Testis (tissue), 2 donors: ENCODE measurements around the gene RPS6KL1.

ENCODE experiments used
- POLR2A ChIP-seq: fragments of 450-650 bp; IDR thresholded peaks from one replicate; pipeline ENCODE4 v1.6.1; 2017; ENCODE audit warnings: antibody characterized with exemption, mild to moderate bottlenecking, moderate library complexity
- TF ChIP-seq, protein P1 (sequence below), 3 experiments: fragments of 450-650 bp in 2 of 3; fragments of 200-600 bp in 1 of 3; sonication (generic) in 1 of 3; IDR thresholded peaks; one replicate each; pipeline ENCODE4 v1.5.1; 2016 to 2019; ENCODE audit warnings: antibody characterized with exemption in 3 of 3, mild to moderate bottlenecking in 2 of 3, moderate library complexity in 1 of 3

DNA sequence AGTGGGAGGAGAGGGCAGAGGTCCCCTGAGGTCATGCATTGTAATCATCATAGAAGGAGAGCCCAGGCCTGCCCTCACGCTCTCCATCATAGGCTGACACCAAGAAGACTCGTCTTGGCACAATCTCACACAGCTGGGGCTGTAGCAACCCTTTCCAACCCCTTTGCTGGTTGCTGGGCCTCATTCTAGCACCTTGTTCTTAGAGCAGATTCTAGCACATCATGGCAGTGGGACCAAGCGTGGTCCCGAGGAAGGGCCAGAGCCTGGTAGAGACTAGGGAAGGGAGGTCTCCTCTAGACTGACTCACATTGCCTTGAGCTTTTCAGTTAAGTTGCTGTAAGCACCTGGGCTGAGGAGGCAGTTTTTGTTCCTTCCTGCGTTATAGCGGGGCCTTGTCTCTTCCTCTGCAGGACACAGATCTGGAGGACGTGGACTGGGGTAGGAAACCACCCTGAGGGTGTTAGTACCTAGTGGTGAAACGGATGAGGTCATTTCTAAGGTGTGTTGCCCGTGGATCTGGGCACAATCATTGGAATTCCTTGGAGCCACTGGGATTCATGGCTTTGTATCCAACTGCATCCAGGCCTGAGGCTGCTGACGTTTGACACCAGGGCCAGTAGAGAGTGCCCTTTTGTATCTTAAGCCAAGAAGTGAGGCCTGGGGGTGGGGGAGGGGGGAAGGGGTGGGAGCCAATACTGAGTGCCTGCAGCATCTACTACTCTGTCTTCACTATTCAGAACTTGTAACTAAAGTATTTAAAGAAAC is 19.9 kb downstream of the RPS6KL1 start:
- TF ChIP-seq, protein P1, sequence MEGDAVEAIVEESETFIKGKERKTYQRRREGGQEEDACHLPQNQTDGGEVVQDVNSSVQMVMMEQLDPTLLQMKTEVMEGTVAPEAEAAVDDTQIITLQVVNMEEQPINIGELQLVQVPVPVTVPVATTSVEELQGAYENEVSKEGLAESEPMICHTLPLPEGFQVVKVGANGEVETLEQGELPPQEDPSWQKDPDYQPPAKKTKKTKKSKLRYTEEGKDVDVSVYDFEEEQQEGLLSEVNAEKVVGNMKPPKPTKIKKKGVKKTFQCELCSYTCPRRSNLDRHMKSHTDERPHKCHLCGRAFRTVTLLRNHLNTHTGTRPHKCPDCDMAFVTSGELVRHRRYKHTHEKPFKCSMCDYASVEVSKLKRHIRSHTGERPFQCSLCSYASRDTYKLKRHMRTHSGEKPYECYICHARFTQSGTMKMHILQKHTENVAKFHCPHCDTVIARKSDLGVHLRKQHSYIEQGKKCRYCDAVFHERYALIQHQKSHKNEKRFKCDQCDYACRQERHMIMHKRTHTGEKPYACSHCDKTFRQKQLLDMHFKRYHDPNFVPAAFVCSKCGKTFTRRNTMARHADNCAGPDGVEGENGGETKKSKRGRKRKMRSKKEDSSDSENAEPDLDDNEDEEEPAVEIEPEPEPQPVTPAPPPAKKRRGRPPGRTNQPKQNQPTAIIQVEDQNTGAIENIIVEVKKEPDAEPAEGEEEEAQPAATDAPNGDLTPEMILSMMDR (IDR thresholded peaks at IDR 0.05): no peak
- no peak for TF ChIP-seq POLR2A
